Measurements from ENCODE around the gene SH2B3. TPM values are rescaled to one million over a fixed set of nuclear protein-coding genes. Genes with fewer than 3 reads are reported as not detected.

SH2B3 gene
- total and polyA plus RNA-seq, 2 donors (not counting 3 experiments of a cell fraction or from before 2014, with no cell fraction given), result 63.1 to 97.9 TPM

GRCh38 chr12:111446631-111447570 lies 41.2 kb downstream of the SH2B3 start:
- Histone ChIP-seq H3K4me1 (ENCODE audit: control insufficient read depth, extremely low read depth, insufficient read depth, low read length) (peaks cover 60% of the 10 kb centered on the region), H3K36me3 (ENCODE audit: control insufficient read depth in 2 of 2, extremely low read depth in 1 of 2, insufficient read depth in 2 of 2, low read length in 2 of 2) (peaks cover 21 to 37% of the 10 kb centered on the region in 2 experiments), H3K9me1 (replicated peaks; ENCODE audit: control insufficient read depth, extremely low read depth, insufficient read depth, low read length) (no peaks in the 10 kb centered on the region), H3K79me2 (ENCODE audit: control insufficient read depth, insufficient read depth, low read length) (peaks cover 59% of the 10 kb centered on the region), H3K4me2 (ENCODE audit: insufficient read depth, low read length) (peak overlapping the region; percentile 46), H4K20me1 (replicated peaks; ENCODE audit: control insufficient read depth, extremely low read depth, insufficient read depth, low read length) (no peaks in the 10 kb centered on the region), H3K4me3 (replicated peaks in 1 of 3; ENCODE audit: insufficient read depth in 1 of 3, low read depth in 1 of 3, low read length in 3 of 3) (no peak overlapping the region), H3K9me3 (replicated peaks; ENCODE audit: control insufficient read depth, insufficient read depth, low read length) (no peaks in the 10 kb centered on the region), H3K27ac (ENCODE audit: insufficient read depth, low read depth, low read length) (peak overlapping the region; percentile 71), H2AFZ (ENCODE audit: low read depth, low read length) (no peak overlapping the region), H3K9ac (replicated peaks; ENCODE audit: extremely low read depth, insufficient read depth, low read length) (peak overlapping the region; percentile 35), H3K27me3 (ENCODE audit: control insufficient read depth in 2 of 2, insufficient read depth in 2 of 2, low read length in 2 of 2) (no peaks in the 10 kb centered on the region)
- dilution Hi-C loops (cut with MboI; ENCODE audit: extremely low pct_ligation_motif_present, low sequenced_read_pairs), result no loop called here
- intact Hi-C loops (cut with micrococcal nuclease), result loop anchor here (1.0 kb wide), 6 partner anchors 9 to 50 kb away; partner anchors contain the start of gene SH2B3
- POLR2A ChIA-PET, result interaction anchor here (0.8 to 1.5 kb wide), 2 partner anchors 48 to 50 kb away, joined by 3 to 6 read pairs; no protein-coding TSS in a partner anchor
- TF ChIP-seq POLR2A (IDR thresholded peaks at IDR 0.05; ENCODE audit: low read depth, low read length), result no peak
- no peak for TF ChIP-seq JUN (IDR thresholded peaks at IDR 0.05; ENCODE audit: borderline replicate concordance, insufficient read depth, insufficient read length, low read depth)
- no peak for TF ChIP-seq POLR2AphosphoS5 (IDR thresholded peaks at IDR 0.05; ENCODE audit: insufficient read depth, low read depth, low read length)
- TF ChIP-seq EZH2 (IDR thresholded peaks at IDR 0.05; ENCODE audit: borderline replicate concordance, low read depth, low read length, severe bottlenecking), result no peak
- no peak for TF ChIP-seq MYC (IDR thresholded peaks at IDR 0.05; ENCODE audit: low read depth, low read length)
- no peak for TF ChIP-seq GATA2 (IDR thresholded peaks at IDR 0.05; ENCODE audit: insufficient read depth, insufficient read length, low read depth, low read length)
- TF ChIP-seq FOS (IDR thresholded peaks at IDR 0.05; ENCODE audit: borderline replicate concordance, insufficient read depth, low read length), result no peak
- no peak for TF ChIP-seq MAX (IDR thresholded peaks at IDR 0.05; ENCODE audit: insufficient read depth, insufficient read length)
- TF ChIP-seq CTCF (IDR thresholded peaks at IDR 0.05; ENCODE audit: extremely low read depth in 1 of 2, insufficient read depth in 1 of 2, low read depth in 1 of 2, low read length in 2 of 2), result no peak
- CTCF ChIA-PET, result interaction anchor here (1.2 to 16.4 kb wide), 6 partner anchors 10 to 48 kb away, joined by 5 to 464 read pairs (median 8); no protein-coding TSS in a partner anchor
- DNase-seq (ENCODE audit: low read depth, low spot score) (no peak), FAIRE-seq (no peak)
- no TSS peak for BruUV-seq (replicated peaks)

Data from endothelial cell of umbilical vein (primary cell).